GM13977 (cell line): ENCODE results near the gene CTRB2.

Experiments used
- DNase-seq: peaks from one replicate; pipeline ENCODE4 v3.0.0; 2012; ENCODE audit warnings: low spot score
- in situ Hi-C: fragments of 300-500 bp; cut with MboI; formaldehyde crosslinking; loops from one replicate; pipeline ENCODE4 v1.12.0; 2022; ENCODE audit warnings: low sequenced_read_pairs, low pct_unique_long_range_greater_than_20kb, mixed read lengths, inconsistent platforms; ENCODE audit not compliant: unreplicated experiment
- TF ChIP-seq, protein P1 (sequence below): IDR thresholded peaks from 2 replicates; pipeline ENCODE4 v1.5.1; 2012; ENCODE audit warnings: mild to moderate bottlenecking, control low read depth; ENCODE audit not compliant: insufficient read depth; ENCODE audit errors: extremely low read depth, missing control alignments

The CTRB2 gene

GRCh38 chr16:75196836-75197235, 10.1 kb downstream of the CTRB2 start:
- TF ChIP-seq, protein P1, sequence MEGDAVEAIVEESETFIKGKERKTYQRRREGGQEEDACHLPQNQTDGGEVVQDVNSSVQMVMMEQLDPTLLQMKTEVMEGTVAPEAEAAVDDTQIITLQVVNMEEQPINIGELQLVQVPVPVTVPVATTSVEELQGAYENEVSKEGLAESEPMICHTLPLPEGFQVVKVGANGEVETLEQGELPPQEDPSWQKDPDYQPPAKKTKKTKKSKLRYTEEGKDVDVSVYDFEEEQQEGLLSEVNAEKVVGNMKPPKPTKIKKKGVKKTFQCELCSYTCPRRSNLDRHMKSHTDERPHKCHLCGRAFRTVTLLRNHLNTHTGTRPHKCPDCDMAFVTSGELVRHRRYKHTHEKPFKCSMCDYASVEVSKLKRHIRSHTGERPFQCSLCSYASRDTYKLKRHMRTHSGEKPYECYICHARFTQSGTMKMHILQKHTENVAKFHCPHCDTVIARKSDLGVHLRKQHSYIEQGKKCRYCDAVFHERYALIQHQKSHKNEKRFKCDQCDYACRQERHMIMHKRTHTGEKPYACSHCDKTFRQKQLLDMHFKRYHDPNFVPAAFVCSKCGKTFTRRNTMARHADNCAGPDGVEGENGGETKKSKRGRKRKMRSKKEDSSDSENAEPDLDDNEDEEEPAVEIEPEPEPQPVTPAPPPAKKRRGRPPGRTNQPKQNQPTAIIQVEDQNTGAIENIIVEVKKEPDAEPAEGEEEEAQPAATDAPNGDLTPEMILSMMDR, result no peak
- DNase-seq, result no peak
- in situ Hi-C loops, result no loop called here

- TF ChIP-seq, protein P1, result no peak
- no peak for DNase-seq
- in situ Hi-C loops, result no loop called here
Observed at GRCh38 chr16:75195811-75196790, 10.9 kb downstream of the CTRB2 start.

DNA sequence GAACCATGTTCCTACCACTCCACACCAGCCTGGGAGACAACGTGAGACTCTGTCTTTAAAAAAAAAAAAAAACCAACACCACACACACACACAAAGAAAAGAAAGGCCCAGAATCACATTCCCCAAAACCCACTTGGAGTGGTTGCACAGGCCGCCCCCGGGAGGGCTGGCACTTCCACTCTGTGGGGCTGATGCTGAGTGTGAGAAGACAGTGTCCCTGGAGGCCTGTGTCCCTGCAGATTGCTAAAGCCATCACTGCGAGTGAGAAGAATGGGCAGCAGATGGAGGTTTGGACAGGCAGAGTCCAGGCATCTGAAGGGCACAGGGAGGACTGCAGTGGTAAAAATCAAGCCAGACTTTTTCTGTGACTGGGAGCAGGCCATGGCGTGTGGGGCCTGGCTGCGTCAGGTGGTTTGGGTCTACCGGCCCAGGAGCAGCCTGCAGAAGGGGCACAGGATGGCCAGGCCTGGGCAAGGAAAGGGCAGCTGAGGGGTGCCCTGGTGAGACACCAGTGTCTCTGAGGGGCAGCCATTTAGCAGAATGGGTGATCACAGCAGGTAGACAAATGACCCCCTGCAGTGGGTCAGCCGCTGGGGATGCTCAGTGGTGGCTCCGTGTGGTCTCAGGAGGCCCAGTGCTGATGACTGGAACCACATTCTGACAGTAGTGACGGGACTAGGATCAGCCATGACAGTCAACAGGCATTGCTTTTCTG, 13.1 kb downstream of the CTRB2 start:
- TF ChIP-seq, protein P1, result no peak
- no peak for DNase-seq
- in situ Hi-C loops, result no loop called here

GRCh38 chr16:75193265-75193650, 13.7 kb downstream of the CTRB2 start:
- DNase-seq, result no peak
- TF ChIP-seq, protein P1, result no peak
- in situ Hi-C loops, result no loop called here

- in situ Hi-C loops, result no loop called here
- DNase-seq, result no peak
- TF ChIP-seq, protein P1, result no peak
Observed at GRCh38 chr16:75192606-75193264, 14.2 kb downstream of the CTRB2 start.

- TF ChIP-seq, protein P1, result no peak
- in situ Hi-C loops, result no loop called here
- no peak for DNase-seq
Observed at GRCh38 chr16:75189638-75190245, 17.2 kb downstream of the CTRB2 start.
